GM18508 (cell line): ENCODE measurements around the gene BEST1.
"Not testable (repeated sequence)": the region's sequence is repeated elsewhere in the genome, so short reads cannot be mapped to it uniquely, and the experiment has no call there.

Experiments used
- ATAC-seq: cut with Tn5 transposase; IDR thresholded peaks from one replicate; pipeline ENCODE4 v1.9.1; 2021; ENCODE audit warnings: moderate number of reproducible peaks; ENCODE audit not compliant: insufficient read depth, unreplicated experiment

BEST1 gene

DNA sequence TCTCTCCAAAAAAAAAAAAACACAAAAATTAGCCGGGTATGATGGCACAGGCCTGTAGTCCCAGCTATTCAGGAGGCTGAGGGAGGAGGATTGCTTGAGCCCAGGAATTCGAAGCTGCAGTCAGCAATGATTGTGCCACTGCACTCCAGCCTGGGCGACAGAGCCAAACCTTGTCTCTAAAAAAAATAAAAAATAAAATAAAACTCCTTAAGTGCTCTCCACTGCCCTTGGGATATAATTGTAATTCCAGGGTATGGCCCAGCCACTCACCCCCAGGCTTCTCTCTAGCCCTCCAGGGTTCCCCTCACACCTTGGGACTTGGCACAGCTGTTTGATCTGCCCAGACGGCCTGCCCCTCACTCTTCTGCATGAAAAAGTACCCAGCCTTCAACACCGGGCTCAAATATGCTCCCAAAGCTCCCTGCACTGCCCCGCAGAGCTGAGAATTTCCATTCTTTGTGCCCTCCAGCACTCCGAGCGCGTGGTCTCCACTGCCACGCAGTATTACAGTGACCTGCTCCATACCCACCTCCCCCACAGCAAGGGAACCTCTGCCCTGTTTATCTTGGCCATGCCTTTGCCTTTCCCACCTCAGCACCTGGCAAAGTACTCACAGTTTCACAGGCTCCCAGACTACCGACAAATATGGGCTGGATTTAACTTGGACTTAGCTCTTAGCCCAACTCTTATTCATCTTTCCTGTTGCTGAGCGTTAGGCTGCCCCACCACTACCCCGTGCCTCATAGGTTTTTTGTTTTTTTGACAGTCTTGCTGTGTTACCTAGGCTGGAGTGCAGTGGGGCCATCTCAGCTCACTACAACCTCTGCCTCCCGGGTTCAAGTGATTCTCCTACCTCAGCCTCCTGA lies 24.8 kb downstream of the BEST1 start:
- no peak for ATAC-seq

- no peak for ATAC-seq
These were observed 25.7 kb downstream of the BEST1 start for GRCh38 chr11:61975638-61976419.

- ATAC-seq = no peak
These were observed 26.3 kb downstream of the BEST1 start for GRCh38 chr11:61976420-61976800.

DNA sequence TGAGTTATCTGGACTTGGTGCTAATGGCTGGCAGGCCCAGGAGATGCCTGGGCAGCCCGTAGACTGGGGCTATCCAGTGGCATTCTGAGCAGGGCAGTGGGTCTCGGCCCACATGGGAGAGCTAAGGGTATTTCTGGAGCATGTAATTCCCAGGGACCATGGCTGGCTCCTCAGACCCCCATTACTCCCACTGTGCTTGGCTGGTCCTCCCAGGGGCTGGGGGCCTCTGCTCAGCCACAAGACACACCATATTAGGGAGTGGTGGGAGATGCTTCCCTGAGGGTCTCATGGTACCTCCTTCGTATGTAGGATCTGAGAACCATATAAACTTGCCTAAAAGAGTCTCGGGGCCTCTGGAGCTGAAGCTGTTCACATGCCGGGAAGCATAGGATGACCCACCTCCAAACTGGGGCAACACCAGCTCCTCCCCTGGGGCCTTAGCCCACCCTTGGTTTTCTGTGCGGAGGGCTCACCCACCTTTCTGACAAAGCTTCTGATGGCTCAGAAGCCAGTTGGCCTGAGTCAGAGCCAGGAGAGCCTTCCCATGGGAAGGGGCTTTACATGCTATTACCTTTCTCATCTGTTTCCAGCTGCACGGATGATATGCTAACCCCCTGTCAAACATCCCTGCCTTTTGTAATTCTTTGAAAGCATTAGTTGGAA lies 26.8 kb downstream of the BEST1 start:
- ATAC-seq = no peak

GRCh38 chr11:61978703-61979661 lies 28.8 kb downstream of the BEST1 start:
- ATAC-seq = no peak

GRCh38 chr11:61980783-61981541 lies 30.8 kb downstream of the BEST1 start:
- no peak for ATAC-seq

GRCh38 chr11:61983419-61983818 lies 33.3 kb downstream of the BEST1 start:
- no peak for ATAC-seq

- no peak for ATAC-seq
These were observed 35.7 kb downstream of the BEST1 start for GRCh38 chr11:61985869-61986268.

- ATAC-seq = no peak
These were observed 44.8 kb downstream of the BEST1 start for GRCh38 chr11:61994981-61995380.

DNA sequence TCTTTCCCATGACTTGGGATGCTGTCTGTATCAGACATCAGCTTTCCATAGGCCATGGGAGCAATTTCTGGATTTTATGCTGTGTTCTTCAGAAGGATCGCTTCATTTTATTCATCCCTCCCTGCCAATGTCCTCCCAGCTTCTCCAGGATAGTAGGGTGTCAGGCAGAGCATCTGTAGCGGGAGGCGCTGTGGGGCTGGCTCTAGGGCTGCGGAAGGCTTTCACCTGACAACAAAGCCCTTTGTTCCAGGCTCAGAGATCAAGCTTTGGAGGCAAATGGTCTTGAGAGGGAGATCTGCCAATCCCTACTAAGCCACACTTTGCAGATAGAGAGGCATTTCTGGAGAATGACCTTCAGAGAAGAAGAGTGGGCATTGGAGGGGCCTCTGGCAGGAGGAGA lies 46.8 kb downstream of the BEST1 start:
- ATAC-seq = no peak

- ATAC-seq = no peak
These were observed 49.2 kb downstream of the BEST1 start for GRCh38 chr11:61999141-61999975.

DNA sequence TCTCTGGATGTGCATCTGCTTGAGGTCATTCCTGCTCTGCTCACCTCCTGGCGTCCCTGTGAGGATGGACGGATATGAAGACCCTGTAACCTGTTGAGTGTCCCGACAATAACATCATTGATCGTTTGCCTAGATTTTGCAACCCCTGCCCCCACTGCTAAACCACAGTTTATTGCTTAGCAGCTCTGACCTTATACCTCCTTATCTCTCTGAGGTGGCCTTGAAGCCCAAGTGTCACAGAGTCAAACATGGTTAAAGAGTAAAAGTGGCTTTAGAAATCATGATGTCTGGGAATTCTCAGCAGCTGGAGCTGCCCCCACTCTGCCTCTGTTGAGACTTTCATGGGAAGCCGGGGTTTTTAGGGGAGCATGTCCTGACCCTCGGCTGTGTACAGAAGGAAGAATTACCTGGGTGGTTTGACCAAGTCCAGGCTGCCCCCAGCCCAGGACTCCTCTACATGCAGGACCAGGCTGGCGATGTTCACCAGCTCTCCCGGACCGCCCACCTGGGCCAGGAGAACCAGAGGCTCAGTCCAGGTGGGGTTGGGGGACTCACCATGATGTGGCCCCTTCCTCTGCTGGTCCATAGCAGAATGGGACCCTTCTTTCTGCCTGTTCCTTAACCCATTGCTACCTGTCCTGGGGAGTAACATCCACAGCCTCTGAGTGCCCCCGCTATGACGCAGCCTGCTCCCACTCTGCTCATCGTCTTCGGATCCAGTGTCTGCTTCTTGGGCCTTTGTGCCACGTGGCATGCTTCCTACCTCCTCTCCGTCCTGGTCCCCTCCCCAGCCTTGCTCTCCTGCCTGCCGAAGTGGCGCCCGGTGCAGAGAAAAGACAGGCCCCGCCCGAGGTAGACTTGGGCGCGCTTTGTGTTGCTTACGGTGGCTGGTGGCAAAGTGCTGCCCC lies 50.6 kb downstream of the BEST1 start:
- no peak for ATAC-seq

GRCh38 chr11:62001450-62002191 lies 51.5 kb downstream of the BEST1 start:
- no peak for ATAC-seq

- not testable (repeated sequence) for ATAC-seq
These were observed 52.1 kb downstream of the BEST1 start for GRCh38 chr11:62002283-62002682.

GRCh38 chr11:62004473-62004872 lies 54.3 kb downstream of the BEST1 start:
- no peak for ATAC-seq

DNA sequence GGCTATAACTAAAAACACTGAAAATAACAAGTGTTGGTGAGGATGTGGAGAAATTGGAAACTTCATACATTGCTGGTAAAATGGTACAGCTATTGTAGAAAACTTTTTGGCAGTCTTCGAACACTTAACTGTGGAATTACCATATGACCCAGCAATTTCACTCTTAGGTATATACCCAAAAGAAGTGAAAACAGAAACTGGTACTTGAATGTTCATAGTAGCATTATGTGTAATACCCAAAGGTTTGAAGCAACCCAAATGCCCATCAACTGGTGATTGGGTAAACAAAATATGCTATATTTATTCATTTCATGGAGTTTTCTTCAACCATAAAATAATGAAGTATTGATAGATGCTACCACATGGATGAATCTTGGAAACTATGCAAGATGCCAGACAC lies 58.0 kb downstream of the BEST1 start:
- ATAC-seq = no peak
